ENCODE results near the gene HNRNPUL1.

The HNRNPUL1 gene

DNA sequence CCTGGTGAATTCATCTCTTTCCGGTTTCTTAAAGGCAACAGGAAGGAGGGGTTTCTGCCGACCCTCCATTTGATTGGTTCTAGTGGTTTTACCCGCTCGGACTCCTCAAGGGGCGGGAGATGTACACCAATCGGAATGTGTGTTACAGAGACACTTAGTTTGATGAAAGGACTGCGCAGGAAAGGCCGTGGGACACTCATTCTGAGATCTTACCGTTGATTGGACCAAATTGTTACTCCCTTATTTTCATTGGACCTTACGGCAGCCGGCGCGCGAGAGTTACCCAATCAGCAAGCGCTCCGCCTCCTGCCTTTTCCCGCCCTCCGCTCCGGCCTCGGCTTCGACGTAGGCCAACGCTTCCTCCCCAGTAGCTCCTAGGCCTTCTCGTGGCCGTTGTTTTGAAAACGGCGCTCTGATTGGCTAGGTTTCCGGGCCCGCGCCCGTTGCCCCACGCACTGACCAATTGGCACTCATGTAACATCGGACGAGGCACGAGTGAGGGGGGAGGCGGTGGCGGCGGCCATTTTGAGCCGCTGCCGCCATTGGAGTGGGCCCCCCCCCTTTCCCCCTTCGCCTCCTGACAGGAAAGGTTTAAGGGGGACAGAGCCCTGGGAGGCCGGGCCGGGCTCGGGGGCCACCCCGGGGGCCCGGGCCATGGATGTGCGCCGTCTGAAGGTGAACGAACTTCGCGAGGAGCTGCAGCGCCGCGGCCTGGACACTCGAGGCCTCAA is at the start of gene HNRNPUL1:
Gene HNRNPUL1, plus strand, starts transcription at position 523 of the 731 bp plus-strand sequence. Its CDS starts 132 bp downstream, at position 655.
- Histone ChIP-seq H3K4me3 (peak within 1 kb of the TSS; percentile 88 to 99 (median 98)), H4K20me1 (peaks cover 21 to 38% (median 31%) of the 10 kb centered on the region in 11 experiments; a peak in 20 of 22 replicates), H3K4me2 (peak within 1 kb of the TSS; percentile 93 to 99 (median 96)), H3K27ac (peak within 1 kb of the TSS; percentile 97 to 100 (median 100)), H3K36me3 (peaks cover 14 to 32% (median 28%) of the 10 kb centered on the region in 11 experiments), H3K4me1 (peaks cover 30 to 37% (median 33%) of the 10 kb centered on the region in 10 experiments), H3K27me3 (no peaks in the 10 kb centered on the region), H3K9ac (peak within 1 kb of the TSS; percentile 96 to 100 (median 100)), H3K9me3 (replicated peaks in 1 of 11) (no peaks in the 10 kb centered on the region)
- TF ChIP-seq Cebpa-rat (IDR thresholded peaks at IDR 0.05): no peak

DNA sequence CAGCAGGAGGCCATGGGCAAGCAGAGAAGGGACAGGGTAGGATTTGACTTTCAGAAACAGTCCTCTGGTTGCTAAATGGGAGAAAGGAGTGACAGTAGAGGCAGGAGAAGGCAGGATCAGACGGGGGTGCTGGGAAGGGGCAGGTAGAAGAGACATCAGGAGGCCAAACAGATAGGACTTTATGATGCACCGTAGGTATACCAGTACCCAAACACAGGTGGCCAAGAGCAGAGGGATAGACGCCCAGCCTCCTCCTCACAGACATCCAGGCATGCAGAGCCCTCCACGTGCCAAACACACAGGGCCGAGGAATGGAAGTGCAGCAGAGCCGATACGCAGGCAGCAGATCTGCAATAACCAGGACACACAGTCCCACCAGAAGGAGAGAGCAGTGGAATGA is 46.4 kb upstream of the HNRNPUL1 start:
- Histone ChIP-seq H3K9ac (no peak overlapping the region), H3K36me3 (no peaks in the 10 kb centered on the region), H3K27me3 (peaks cover 0 to 22% (median 12%) of the 10 kb centered on the region in 11 experiments; a peak in 16 of 22 replicates), H3K27ac (no peak overlapping the region), H3K4me2 (no peak overlapping the region), H3K4me1 (peaks cover 4 to 22% (median 19%) of the 10 kb centered on the region in 10 experiments; a peak in 17 of 20 replicates), H4K20me1 (no peaks in the 10 kb centered on the region), H3K9me3 (replicated peaks in 1 of 11) (no peaks in the 10 kb centered on the region), H3K4me3 (no peak overlapping the region)
- TF ChIP-seq Cebpa-rat (IDR thresholded peaks at IDR 0.05): no peak

DNA sequence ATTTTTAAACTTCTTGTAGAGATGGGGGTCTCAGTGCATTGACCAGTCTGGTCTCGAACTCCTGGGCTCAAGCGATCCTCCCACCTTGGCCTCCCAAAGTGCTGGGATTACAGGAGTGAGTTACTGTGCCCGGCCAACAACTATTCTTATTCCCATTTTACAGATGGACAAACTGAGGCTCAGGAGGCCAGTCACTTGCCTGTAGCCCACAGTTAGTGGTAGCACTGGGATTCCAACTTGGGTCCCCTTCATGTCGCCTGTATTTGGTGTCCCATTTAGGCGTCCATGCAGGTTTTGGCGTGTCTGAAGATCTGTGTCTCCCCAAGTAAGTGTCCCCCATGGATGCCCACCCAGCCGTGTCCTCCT is 45.9 kb upstream of the HNRNPUL1 start:
- Histone ChIP-seq H3K4me1 (peaks cover 4 to 22% (median 19%) of the 10 kb centered on the region in 10 experiments; a peak in 17 of 20 replicates), H3K4me2 (no peak overlapping the region), H3K9me3 (replicated peaks in 1 of 11) (no peaks in the 10 kb centered on the region), H3K27me3 (peaks cover 0 to 22% (median 12%) of the 10 kb centered on the region in 11 experiments; a peak in 16 of 22 replicates), H4K20me1 (no peaks in the 10 kb centered on the region), H3K36me3 (no peaks in the 10 kb centered on the region), H3K9ac (no peak overlapping the region), H3K27ac (no peak overlapping the region), H3K4me3 (no peak overlapping the region)
- no peak for TF ChIP-seq Cebpa-rat (IDR thresholded peaks at IDR 0.05)

DNA sequence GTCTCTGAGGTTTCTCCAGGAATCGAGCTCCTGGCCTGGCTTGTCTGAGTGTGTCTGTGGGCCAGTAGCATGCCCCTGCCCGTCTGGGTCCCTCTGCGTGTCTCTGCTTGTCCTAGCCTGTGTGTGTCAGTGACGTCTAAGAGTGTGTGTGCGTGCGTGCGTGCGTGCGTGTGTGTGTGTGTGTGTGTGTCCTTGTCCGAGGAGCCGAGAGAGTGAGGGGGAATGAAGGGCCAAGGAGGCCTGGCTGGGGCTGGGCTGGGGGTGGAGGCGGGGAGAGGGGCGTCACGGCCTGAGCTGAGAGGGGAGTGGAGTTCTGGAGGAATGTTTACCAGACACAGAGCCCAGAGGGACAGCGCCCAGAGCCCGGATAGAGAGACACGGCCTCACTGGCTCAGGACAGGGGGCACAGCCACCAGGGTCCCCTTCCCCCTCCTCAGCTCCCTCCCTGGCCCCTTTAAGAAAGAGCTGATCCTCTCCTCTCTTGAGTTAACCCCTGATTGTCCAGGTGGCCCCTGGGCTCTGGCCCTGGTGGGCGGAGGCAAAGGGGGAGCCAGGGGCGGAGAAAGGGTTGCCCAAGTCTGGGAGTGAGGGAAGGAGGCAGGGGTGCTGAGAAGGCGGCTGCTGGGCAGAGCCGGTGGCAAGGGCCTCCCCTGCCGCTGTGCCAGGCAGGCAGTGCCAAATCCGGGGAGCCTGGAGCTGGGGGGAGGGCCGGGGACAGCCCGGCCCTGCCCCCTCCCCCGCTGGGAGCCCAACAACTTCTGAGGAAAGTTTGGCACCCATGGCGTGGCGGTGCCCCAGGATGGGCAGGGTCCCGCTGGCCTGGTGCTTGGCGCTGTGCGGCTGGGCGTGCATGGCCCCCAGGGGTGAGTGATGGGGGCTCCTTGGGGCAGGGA is 45.3 kb upstream of the HNRNPUL1 start, which contains the start of gene AXL:
Gene AXL, plus strand, starts transcription at position 609 of the 893 bp plus-strand sequence. Its CDS starts 170 bp downstream, at position 779.
- H3K27ac ChIP-seq: no peak within 1 kb of the TSS
- no peaks in the 10 kb centered on the region for H4K20me1 ChIP-seq
- peaks cover 0 to 22% (median 12%) of the 10 kb centered on the region in 11 experiments; a peak in 16 of 22 replicates for H3K27me3 ChIP-seq
- TF ChIP-seq Cebpa-rat (IDR thresholded peaks at IDR 0.05): no peak
- peak within 1 kb of the TSS in 5 of 11 experiments; percentile 3 to 66 (median 20); a peak in 5 of 22 replicates for H3K4me2 ChIP-seq
- H3K4me3 ChIP-seq: no peak within 1 kb of the TSS
- no peaks in the 10 kb centered on the region for H3K9me3 ChIP-seq (replicated peaks in 1 of 11)
- H3K9ac ChIP-seq: no peak within 1 kb of the TSS
- H3K4me1 ChIP-seq: peaks cover 4 to 25% (median 19%) of the 10 kb centered on the region in 10 experiments; a peak in 17 of 20 replicates
- H3K36me3 ChIP-seq: no peaks in the 10 kb centered on the region

DNA sequence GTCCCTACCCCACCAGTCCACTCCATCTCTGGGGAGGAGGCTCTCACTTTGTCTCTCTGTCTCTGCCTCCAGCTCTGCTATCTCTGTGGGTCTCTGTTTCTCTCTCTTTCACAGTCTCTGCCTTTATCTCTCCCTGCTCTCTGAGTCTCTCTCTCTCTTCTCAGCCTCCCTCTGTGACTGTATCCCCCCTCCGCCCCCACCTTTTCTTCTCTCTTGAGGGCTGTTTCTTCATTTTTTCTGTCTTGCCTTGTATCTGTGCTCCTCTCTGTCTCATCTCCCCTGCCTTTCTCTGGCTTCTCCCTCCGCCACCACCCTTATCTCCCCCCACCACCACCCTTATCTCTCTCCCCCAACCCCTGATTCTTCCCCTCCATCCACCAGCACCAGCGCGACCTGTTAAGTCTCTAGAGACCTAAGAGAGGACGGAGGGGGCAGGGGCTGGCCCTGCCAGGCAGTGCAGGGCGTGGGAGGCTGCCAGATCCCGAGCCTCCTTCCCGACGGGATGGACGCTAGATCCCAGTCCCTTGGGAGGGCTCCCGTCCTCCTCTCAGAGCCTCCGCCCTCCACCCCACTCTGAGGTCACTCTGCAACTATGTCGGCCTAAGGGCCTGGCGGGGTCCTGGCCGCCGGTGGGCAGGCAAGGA is 44.1 kb upstream of the HNRNPUL1 start:
- Histone ChIP-seq H4K20me1 (no peaks in the 10 kb centered on the region), H3K9ac (no peak overlapping the region), H3K27ac (no peak overlapping the region), H3K4me2 (peak overlapping the region in 10 of 11 experiments; percentile 18 to 77 (median 58); a peak in 17 of 22 replicates), H3K4me1 (peaks cover 4 to 25% (median 19%) of the 10 kb centered on the region in 10 experiments; a peak in 17 of 20 replicates), H3K27me3 (peaks cover 0 to 22% (median 12%) of the 10 kb centered on the region in 11 experiments; a peak in 16 of 22 replicates), H3K4me3 (no peak overlapping the region), H3K36me3 (no peaks in the 10 kb centered on the region), H3K9me3 (replicated peaks in 1 of 11) (no peaks in the 10 kb centered on the region)
- TF ChIP-seq Cebpa-rat (IDR thresholded peaks at IDR 0.05): no peak

DNA sequence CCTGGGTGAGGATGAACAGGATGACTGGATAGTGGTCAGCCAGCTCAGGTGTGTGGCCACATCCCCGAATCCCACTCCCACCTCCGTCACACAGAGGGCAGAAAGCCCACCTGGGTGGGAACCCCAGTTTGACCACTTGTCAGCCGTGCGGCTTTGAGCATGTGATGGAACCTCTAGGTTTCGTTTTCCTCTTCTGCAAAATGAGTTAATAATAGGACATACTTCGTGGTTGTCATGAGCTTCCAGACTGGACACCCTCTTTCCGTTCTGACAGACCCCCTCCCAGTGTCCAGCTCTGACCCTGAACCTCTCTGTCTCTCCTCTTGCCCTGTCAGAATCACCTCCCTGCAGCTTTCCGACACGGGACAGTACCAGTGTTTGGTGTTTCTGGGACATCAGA is 43.4 kb upstream of the HNRNPUL1 start:
- Histone ChIP-seq H3K9me3 (replicated peaks in 1 of 11) (no peaks in the 10 kb centered on the region), H3K4me1 (peaks cover 4 to 25% (median 19%) of the 10 kb centered on the region in 10 experiments; a peak in 17 of 20 replicates), H3K27me3 (peaks cover 0 to 22% (median 12%) of the 10 kb centered on the region in 11 experiments; a peak in 16 of 22 replicates), H3K9ac (no peak overlapping the region), H3K36me3 (no peaks in the 10 kb centered on the region), H4K20me1 (no peaks in the 10 kb centered on the region), H3K27ac (no peak overlapping the region), H3K4me2 (peak overlapping the region in 10 of 11 experiments; percentile 18 to 77 (median 58); a peak in 18 of 22 replicates), H3K4me3 (no peak overlapping the region)
- TF ChIP-seq Cebpa-rat (IDR thresholded peaks at IDR 0.05): no peak

DNA sequence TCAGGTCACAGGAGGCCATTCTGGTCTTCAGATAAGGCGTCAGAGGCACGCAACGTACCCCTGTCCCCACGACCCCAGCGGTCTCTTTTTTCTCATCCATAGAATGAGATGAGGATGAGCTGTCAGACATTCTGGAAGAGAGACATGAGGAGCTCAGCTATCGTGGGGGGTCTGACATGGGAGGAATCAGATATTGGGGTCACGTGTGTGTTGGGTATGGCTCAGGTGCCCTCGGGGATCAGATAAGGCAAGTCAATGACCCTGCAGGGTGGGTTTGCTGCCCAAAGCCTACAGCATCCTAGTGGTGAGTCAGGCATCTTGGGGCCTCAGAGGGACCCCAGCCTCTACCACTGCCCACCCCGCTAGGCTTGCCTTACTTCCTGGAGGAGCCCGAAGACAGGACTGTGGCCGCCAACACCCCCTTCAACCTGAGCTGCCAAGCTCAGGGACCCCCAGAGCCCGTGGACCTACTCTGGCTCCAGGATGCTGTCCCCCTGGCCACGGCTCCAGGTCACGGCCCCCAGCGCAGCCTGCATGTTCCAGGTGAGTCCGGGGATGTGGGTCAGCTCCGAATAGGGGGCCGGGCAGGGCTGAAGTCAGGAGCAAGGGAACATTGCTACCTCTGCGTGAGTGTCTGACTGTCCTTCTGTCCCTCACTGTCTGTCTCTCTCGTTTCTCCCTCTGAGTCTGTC is 42.5 kb upstream of the HNRNPUL1 start:
- H3K4me3 ChIP-seq: no peak overlapping the region

DNA sequence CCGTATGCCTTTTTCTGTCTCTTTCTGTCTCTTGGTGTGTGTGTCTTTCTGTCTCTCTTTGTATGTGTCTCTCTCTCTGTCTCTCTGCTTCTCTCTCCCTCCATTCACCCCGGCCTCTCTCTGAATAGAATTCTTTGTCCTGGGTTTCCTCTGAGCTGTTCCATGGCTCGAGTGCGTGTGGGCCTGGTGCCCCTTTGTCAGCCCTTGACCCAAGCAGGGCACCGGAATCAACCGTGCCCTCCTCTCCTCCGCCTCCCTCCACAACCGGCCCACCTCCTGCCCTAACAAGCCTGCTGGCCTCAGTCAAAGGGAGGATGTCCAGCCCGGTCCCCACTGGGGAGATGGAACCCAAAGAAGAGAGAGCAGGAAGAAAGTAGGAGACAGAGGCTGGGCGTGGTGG is 41.9 kb upstream of the HNRNPUL1 start:
- no peak for TF ChIP-seq Cebpa-rat (IDR thresholded peaks at IDR 0.05)
- Histone ChIP-seq H3K27me3 (peaks cover 0 to 22% (median 12%) of the 10 kb centered on the region in 11 experiments; a peak in 16 of 22 replicates), H3K9ac (no peak overlapping the region), H3K4me3 (no peak overlapping the region), H4K20me1 (no peaks in the 10 kb centered on the region), H3K9me3 (replicated peaks in 1 of 11) (no peaks in the 10 kb centered on the region), H3K27ac (no peak overlapping the region), H3K4me2 (no peak overlapping the region), H3K4me1 (peaks cover 4 to 19% (median 12%) of the 10 kb centered on the region in 10 experiments; a peak in 17 of 20 replicates), H3K36me3 (no peaks in the 10 kb centered on the region)

More for the DNA sequence above, 42.5 kb upstream of the HNRNPUL1 start:
- Histone ChIP-seq H3K9ac (no peak overlapping the region), H3K4me1 (peaks cover 4 to 21% (median 17%) of the 10 kb centered on the region in 10 experiments; a peak in 17 of 20 replicates), H4K20me1 (no peaks in the 10 kb centered on the region), H3K27ac (no peak overlapping the region), H3K36me3 (no peaks in the 10 kb centered on the region), H3K27me3 (peaks cover 0 to 22% (median 12%) of the 10 kb centered on the region in 11 experiments; a peak in 16 of 22 replicates), H3K9me3 (replicated peaks in 1 of 11) (no peaks in the 10 kb centered on the region), H3K4me2 (no peak overlapping the region)
- no peak for TF ChIP-seq Cebpa-rat (IDR thresholded peaks at IDR 0.05)
